Astrocyte (in vitro differentiated cells and primary cell): ENCODE measurements around the gene ST3GAL2. TPM values are rescaled to one million over a fixed set of nuclear protein-coding genes. Genes with fewer than 3 reads are reported as not detected.

Source experiments
- DNase-seq: peaks from one replicate; pipeline ENCODE4 v3.0.0-alpha.2; 2010; ENCODE audit warnings: low read depth
- FAIRE-seq: peaks from 2 replicates; lab custom pipeline; 2011; peaks lifted over from hg19 to GRCh38; lab: Jason Lieb, UNC
- H2AFZ ChIP-seq: 2 replicates; pipeline ENCODE4 v1.6.0; 2012; ENCODE audit warnings: low read depth, low read length, inconsistent platforms
- H3K27ac ChIP-seq: 2 replicates; pipeline ENCODE4 v1.5.1; 2011; ENCODE audit warnings: low read depth, low read length, inconsistent platforms
- H3K27me3 ChIP-seq: 2 replicates; pipeline ENCODE4 v1.6.0; 2011; ENCODE audit warnings: low read length, inconsistent platforms; ENCODE audit not compliant: insufficient read depth
- H3K36me3 ChIP-seq: 2 replicates; pipeline ENCODE4 v1.5.1; 2011; ENCODE audit warnings: low read length, inconsistent platforms; ENCODE audit not compliant: insufficient read depth
- H3K4me1 ChIP-seq: 2 replicates; pipeline ENCODE4 v1.5.1; 2011; ENCODE audit warnings: low read length, inconsistent platforms; ENCODE audit not compliant: insufficient read depth
- H3K4me2 ChIP-seq: 2 replicates; pipeline ENCODE4 v1.6.0; 2012; ENCODE audit warnings: low read length, inconsistent platforms
- H3K4me3 ChIP-seq: 2 replicates; pipeline ENCODE4 v1.5.1; 2011; ENCODE audit warnings: low read depth, mild to moderate bottlenecking, low read length, inconsistent platforms; ENCODE audit not compliant: insufficient read depth
- H3K79me2 ChIP-seq: 2 replicates; pipeline ENCODE4 v1.6.0; 2012; ENCODE audit warnings: mild to moderate bottlenecking, low read length, inconsistent platforms; ENCODE audit not compliant: insufficient read depth
- H3K9ac ChIP-seq: 2 replicates; pipeline ENCODE4 v1.6.0; 2012; ENCODE audit warnings: mild to moderate bottlenecking, low read length, inconsistent platforms
- H3K9me3 ChIP-seq: 2 replicates; pipeline ENCODE4 v1.5.1; 2012; ENCODE audit warnings: low read depth, mild to moderate bottlenecking, low read length, inconsistent platforms; ENCODE audit not compliant: insufficient read depth
- H4K20me1 ChIP-seq: 2 replicates; pipeline ENCODE4 v1.6.0; 2012; ENCODE audit warnings: low read length, inconsistent platforms; ENCODE audit not compliant: insufficient read depth
- H3K27ac Mint-ChIP-seq: one replicate; pipeline ENCODE4 v1.8.0; 2021; ENCODE audit warnings: mild to moderate bottlenecking, mixed read lengths; ENCODE audit not compliant: unreplicated experiment
- H3K27me3 Mint-ChIP-seq: one replicate; pipeline ENCODE4 v1.8.0; 2021; ENCODE audit warnings: low read depth, mixed read lengths; ENCODE audit not compliant: unreplicated experiment
- H3K36me3 Mint-ChIP-seq: one replicate; pipeline ENCODE4 v1.8.0; 2021; ENCODE audit warnings: low read depth, mixed read lengths; ENCODE audit not compliant: unreplicated experiment
- H3K4me1 Mint-ChIP-seq: one replicate; pipeline ENCODE4 v1.8.0; 2021; ENCODE audit warnings: low read depth, mixed read lengths; ENCODE audit not compliant: unreplicated experiment
- H3K4me3 Mint-ChIP-seq: one replicate; pipeline ENCODE4 v1.8.0; 2021; ENCODE audit warnings: mild to moderate bottlenecking, moderate library complexity, mixed read lengths; ENCODE audit not compliant: unreplicated experiment
- H3K9me3 Mint-ChIP-seq: one replicate; pipeline ENCODE4 v1.8.0; 2021; ENCODE audit warnings: mild to moderate bottlenecking, mixed read lengths; ENCODE audit not compliant: unreplicated experiment
- CTCF ChIP-seq: IDR thresholded peaks from 2 replicates; pipeline ENCODE4 v1.5.1; 2011; ENCODE audit warnings: low read depth, mild to moderate bottlenecking, inconsistent platforms, low read length, moderate library complexity; ENCODE audit not compliant: insufficient read depth
- EZH2 ChIP-seq: IDR thresholded peaks from 2 replicates; pipeline ENCODE4 v1.6.1; 2012; ENCODE audit warnings: mild to moderate bottlenecking, low read length, inconsistent platforms; ENCODE audit not compliant: insufficient read depth
- total RNA-seq: library from RNA; stranded (reverse); gene quantifications from 2 replicates; pipeline ENCODE4 v1.2.1, GENCODE V29; 2021

Gene ST3GAL2
- total RNA-seq, 1 donor from 2014 or later: 108 TPM

- Histone ChIP-seq H3K4me1 (peaks cover 21% of the 10 kb centered on the region), H3K27me3 (no peaks in the 10 kb centered on the region), H3K79me2 (no peaks in the 10 kb centered on the region), H2AFZ (no peak overlapping the region), H3K9me3 (no peaks in the 10 kb centered on the region), H3K36me3 (peaks cover 5% of the 10 kb centered on the region), H3K4me2 (no peak overlapping the region), H3K4me3 (no peak overlapping the region), H3K27ac (no peak overlapping the region), H4K20me1 (no peaks in the 10 kb centered on the region), H3K9ac (no peak overlapping the region)
- DNase-seq: no peak
- no peak overlapping the region for H3K27ac Mint-ChIP-seq
- peaks cover 18% of the 10 kb centered on the region for H3K36me3 Mint-ChIP-seq
- no peak for TF ChIP-seq CTCF
- TF ChIP-seq EZH2: no peak
- no peaks in the 10 kb centered on the region for H3K9me3 Mint-ChIP-seq
- FAIRE-seq: no peak
- H3K27me3 Mint-ChIP-seq: no peaks in the 10 kb centered on the region
- H3K4me3 Mint-ChIP-seq: no peak overlapping the region
- H3K4me1 Mint-ChIP-seq: peaks cover 23% of the 10 kb centered on the region
These were observed 41.5 kb upstream of the ST3GAL2 start for GRCh38 chr16:70480127-70481105.

GRCh38 chr16:70478912-70479341 lies 40.0 kb upstream of the ST3GAL2 start:
- no peaks in the 10 kb centered on the region for H3K79me2 ChIP-seq
- no peak for DNase-seq
- H3K36me3 ChIP-seq: peaks cover 3% of the 10 kb centered on the region
- no peak overlapping the region for H2AFZ ChIP-seq
- Mint-ChIP-seq H3K27me3 (no peaks in the 10 kb centered on the region), H3K4me1 (peaks cover 27% of the 10 kb centered on the region), H3K27ac (no peak overlapping the region), H3K9me3 (no peaks in the 10 kb centered on the region), H3K36me3 (peaks cover 18% of the 10 kb centered on the region), H3K4me3 (no peak overlapping the region)
- H3K9me3 ChIP-seq: no peaks in the 10 kb centered on the region
- no peaks in the 10 kb centered on the region for H4K20me1 ChIP-seq
- no peak overlapping the region for H3K4me3 ChIP-seq
- TF ChIP-seq EZH2 (no peak), CTCF (no peak)
- H3K27ac ChIP-seq: no peak overlapping the region
- FAIRE-seq: no peak
- H3K9ac ChIP-seq: no peak overlapping the region
- H3K27me3 ChIP-seq: no peaks in the 10 kb centered on the region
- H3K4me2 ChIP-seq: no peak overlapping the region
- H3K4me1 ChIP-seq: peaks cover 21% of the 10 kb centered on the region

- H3K27me3 ChIP-seq: no peaks in the 10 kb centered on the region
- peaks cover 21% of the 10 kb centered on the region for H3K4me1 ChIP-seq
- H3K27ac Mint-ChIP-seq: peak overlapping the region; percentile 47
- H3K9ac ChIP-seq: no peak overlapping the region
- no peak for TF ChIP-seq CTCF
- no peak for TF ChIP-seq EZH2
- H2AFZ ChIP-seq: no peak overlapping the region
- no peak overlapping the region for H3K27ac ChIP-seq
- no peaks in the 10 kb centered on the region for H3K9me3 Mint-ChIP-seq
- no peaks in the 10 kb centered on the region for H3K79me2 ChIP-seq
- no peaks in the 10 kb centered on the region for H4K20me1 ChIP-seq
- peaks cover 3% of the 10 kb centered on the region for H3K36me3 ChIP-seq
- no peak for DNase-seq
- H3K4me3 ChIP-seq: no peak overlapping the region
- no peaks in the 10 kb centered on the region for H3K9me3 ChIP-seq
- H3K4me2 ChIP-seq: no peak overlapping the region
- no peaks in the 10 kb centered on the region for H3K27me3 Mint-ChIP-seq
- H3K4me3 Mint-ChIP-seq: no peak overlapping the region
- H3K36me3 Mint-ChIP-seq: peaks cover 21% of the 10 kb centered on the region
- FAIRE-seq: no peak
- H3K4me1 Mint-ChIP-seq: peaks cover 27% of the 10 kb centered on the region
These were observed 39.3 kb upstream of the ST3GAL2 start for GRCh38 chr16:70478169-70478568.
